Retinal pigment epithelial cell (primary cell): ENCODE data around the gene SLIT2.

Experiments used
- DNase-seq: peaks from one replicate; pipeline ENCODE4 v3.0.0-alpha.2; 2010; ENCODE audit warnings: low read depth
- H3K4me3 ChIP-seq: 2 replicates; pipeline ENCODE4 v1.5.1; 2011; ENCODE audit warnings: mild to moderate bottlenecking, low read length, control low read depth, moderate library complexity
- CTCF ChIP-seq: conservative IDR thresholded peaks from 2 replicates; pipeline ENCODE4 v1.5.1; 2011; ENCODE audit warnings: low read depth, low read length, control low read depth, inconsistent platforms

Gene SLIT2

GRCh38 chr4:20288047-20288650 lies 36.4 kb downstream of the SLIT2 start:
- DNase-seq: no peak
- no peak for TF ChIP-seq CTCF
- no peak overlapping the region for H3K4me3 ChIP-seq

GRCh38 chr4:20288846-20289512 lies 37.3 kb downstream of the SLIT2 start:
- no peak for TF ChIP-seq CTCF
- no peak overlapping the region for H3K4me3 ChIP-seq
- DNase-seq: no peak

- no peak for TF ChIP-seq CTCF
- H3K4me3 ChIP-seq: no peak overlapping the region
- no peak for DNase-seq
Observed at GRCh38 chr4:20289782-20290181, 38.1 kb downstream of the SLIT2 start.

- H3K4me3 ChIP-seq: no peak overlapping the region
- TF ChIP-seq CTCF: no peak
- no peak for DNase-seq
Observed at GRCh38 chr4:20292739-20293138, 41.0 kb downstream of the SLIT2 start.

GRCh38 chr4:20297261-20297660 lies 45.6 kb downstream of the SLIT2 start:
- no peak overlapping the region for H3K4me3 ChIP-seq
- DNase-seq: no peak
- no peak for TF ChIP-seq CTCF

GRCh38 chr4:20297783-20298182 lies 46.1 kb downstream of the SLIT2 start:
- no peak overlapping the region for H3K4me3 ChIP-seq
- DNase-seq: no peak
- TF ChIP-seq CTCF: no peak

GRCh38 chr4:20298455-20298854 lies 46.8 kb downstream of the SLIT2 start:
- no peak for DNase-seq
- H3K4me3 ChIP-seq: no peak overlapping the region
- TF ChIP-seq CTCF: no peak
